Myocyte (in vitro differentiated cells): ENCODE measurements around the gene KRT15. TPM values are rescaled to one million over a fixed set of nuclear protein-coding genes. Genes with fewer than 3 reads are reported as not detected.
A peak's percentile ranks its signal among the peaks of the same experiment; 100 is the strongest.

Experiments
- DNase-seq: peaks from one replicate; pipeline ENCODE4 v3.0.0-alpha.2; 2012; ENCODE audit warnings: low read depth
- total RNA-seq: library from RNA; depleted of rRNA; stranded (reverse); fragments of >200 nt; gene quantifications from 2 replicates; pipeline ENCODE4 v1.2.3, GENCODE V29; 2014

Gene KRT15
- total RNA-seq, 1 donor from 2014 or later, result not detected

DNA sequence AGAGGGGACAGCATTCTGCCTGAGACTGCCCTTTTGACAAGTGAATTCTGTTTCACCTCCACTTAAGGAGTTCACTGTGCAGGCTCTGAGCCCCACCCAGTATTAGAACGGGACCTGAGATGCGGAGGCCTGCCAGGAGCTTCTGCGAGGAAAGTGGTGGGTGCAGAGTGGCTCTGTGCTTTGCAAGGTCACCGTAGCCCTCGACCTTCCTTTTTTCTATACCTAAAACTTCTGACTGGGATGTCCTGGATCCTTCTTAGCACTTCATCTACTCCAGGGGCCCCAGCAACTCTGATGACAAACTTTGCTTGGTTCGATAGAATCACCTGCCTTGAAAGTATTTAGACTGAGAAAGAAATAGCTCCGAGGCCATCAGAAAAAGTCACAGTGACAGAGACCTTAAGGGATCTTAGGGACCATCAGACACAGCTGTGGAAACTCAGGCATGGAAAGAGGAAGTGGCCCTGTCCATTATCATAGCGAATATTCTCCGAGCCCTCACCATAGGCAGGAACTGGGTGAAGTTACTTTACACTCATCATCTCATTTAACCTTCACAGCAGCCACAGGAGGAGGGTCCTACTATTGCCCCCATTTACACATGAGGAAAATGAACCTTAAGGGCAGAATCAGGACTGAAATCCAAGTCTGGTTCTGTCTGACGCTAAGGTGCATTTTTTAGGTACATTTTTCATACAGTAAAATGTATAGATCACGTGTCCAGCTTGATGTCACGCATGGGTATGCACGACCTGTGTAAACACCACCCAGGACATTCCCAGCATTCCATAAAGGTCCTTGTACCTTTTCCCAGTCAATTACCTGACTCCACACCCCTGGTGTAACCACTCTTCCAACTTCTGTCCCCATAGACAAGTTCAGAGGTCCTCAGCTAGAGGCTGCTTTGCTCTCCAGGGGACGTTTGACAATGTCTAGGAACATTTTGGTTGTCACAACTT, 12.6 kb downstream of the KRT15 start:
- no peak for DNase-seq

DNA sequence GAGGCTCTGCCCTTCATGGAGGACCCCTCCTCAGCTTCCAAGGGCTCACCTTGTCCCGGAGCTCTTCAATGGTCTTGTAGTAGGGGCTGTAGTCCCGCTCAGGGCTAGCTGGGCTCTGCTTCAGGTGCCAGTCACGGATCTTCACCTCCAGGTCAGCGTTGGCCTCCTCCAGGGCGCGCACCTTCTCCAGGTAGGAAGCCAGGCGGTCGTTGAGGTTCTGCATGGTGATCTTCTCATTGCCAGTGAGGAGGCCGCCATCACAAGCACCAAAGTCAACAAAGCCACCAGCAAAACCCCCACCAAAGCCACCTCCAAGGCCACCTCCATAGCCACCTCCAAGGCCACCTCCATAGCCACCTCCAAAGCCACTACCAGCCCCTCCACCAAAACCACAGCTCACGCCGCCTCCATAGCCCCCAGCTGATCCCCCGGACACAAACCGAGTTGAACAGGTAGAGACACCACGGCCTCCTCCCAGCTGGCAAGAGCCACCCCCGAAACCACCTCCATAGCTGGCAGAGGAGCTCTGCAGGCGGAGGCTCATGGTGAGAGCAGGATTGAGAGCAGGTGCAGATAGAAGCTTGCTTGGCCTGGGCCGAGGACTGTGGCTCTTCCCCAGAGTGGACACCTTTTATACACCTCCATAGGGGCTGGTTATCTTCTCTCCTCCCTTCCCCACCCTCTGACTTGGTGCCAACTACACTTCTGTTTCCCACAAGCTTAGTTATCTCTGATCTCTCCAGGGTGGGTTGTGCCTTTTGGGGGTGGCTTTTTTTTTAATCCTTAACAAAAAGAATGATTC, 13.5 kb downstream of the KRT15 start, which contains the start of gene KRT13:
KRT13 (minus strand) TSS at position 606 of the 802 bp plus-strand sequence; CDS start at position 544, 62 bp downstream.
- no peak for DNase-seq

DNA sequence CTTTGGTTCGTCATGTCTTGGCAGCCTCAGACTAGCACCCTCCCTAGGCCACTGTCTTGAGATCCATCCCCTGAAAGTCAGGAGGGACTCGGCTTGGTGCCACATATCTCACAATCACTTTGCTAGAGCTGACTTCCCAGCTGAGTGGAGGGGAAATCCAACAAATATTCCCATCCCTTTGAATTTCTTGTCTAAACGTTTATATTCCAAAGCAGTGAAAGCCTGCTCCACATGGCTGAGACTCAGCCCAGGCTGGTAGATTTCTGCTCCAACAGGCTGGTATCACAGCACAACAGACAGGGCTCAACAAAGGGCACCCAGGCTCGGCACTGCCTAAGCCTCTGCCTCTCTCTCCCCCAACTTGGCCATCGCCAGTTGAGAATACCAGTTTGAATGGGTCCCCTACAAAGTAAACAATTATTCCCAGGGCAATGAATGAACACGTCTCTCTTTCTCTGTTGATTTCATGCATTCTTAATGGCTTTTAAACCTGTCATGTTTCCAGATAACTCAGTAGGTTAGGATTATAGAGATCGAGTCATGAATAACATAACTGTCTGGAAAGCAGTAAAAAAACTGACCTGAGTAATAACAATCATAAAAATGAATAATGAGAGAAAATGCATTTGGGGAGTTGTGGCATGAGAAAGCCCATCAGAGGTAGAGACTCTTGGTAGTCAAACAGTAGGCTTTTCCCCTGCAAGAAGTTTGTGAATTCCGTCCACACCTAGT, 14.3 kb downstream of the KRT15 start:
- no peak for DNase-seq

DNA sequence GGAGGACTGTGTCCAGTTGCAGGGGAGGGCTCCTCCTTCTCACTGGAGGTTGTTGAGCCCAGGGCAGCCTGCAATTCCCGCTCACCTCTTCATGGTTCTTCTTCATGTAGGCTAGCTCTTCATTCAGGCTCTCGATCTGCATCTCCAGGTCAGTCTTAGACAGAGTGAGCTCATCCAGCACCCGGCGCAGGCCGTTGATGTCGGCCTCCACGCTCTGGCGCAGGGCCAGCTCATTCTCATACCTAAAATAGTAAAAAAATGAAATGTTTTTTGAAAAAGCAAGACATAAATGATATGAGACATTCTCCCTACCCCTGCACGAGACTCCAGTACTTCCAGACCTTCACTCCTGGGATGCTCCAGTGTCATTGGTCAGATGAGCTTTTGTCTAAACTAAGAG, 15.5 kb downstream of the KRT15 start:
- no peak for DNase-seq

DNA sequence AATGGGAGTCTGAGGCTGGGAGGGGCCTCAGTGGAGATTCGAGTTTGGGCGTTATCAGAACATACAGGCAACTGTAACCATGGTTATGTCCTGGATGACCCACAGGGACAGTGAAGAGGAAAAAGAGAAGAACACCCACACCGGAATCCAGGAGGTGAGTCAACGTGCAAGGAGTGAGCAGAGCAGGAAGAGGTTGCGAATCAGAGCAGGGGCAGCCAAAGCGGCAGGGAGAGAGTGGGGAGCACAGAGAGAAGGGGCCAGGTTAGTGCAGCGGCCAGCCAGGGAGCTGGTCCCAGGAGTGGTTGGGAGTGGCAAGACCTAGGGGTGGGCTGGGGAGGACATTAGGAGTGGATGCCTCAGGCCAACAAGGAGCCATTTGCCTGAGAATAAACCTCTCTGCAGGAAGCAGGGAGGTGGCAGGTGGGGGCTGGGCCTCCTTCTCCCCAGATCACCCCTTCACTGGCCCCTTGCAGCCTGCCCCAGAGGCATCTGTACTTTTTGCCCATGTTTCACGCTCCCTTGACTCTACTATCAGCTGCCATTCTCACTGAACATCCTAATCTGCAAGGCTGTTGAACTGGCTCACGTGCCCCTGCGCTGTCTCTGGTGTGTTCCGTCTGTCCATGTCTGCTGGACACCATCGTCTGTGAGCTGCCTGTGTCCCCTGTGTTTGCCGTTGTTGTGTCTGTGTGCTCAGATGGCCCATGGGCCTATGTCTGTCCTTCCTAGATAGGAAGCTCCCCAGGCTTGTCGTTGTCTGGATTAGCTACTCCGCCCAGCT, 18.4 kb downstream of the KRT15 start:
- DNase-seq, result no peak

- DNase-seq, result no peak
Measured at GRCh38 chr17:41499714-41500113, 19.0 kb downstream of the KRT15 start.

- no peak for DNase-seq
Measured at GRCh38 chr17:41498276-41498675, 20.4 kb downstream of the KRT15 start.

DNA sequence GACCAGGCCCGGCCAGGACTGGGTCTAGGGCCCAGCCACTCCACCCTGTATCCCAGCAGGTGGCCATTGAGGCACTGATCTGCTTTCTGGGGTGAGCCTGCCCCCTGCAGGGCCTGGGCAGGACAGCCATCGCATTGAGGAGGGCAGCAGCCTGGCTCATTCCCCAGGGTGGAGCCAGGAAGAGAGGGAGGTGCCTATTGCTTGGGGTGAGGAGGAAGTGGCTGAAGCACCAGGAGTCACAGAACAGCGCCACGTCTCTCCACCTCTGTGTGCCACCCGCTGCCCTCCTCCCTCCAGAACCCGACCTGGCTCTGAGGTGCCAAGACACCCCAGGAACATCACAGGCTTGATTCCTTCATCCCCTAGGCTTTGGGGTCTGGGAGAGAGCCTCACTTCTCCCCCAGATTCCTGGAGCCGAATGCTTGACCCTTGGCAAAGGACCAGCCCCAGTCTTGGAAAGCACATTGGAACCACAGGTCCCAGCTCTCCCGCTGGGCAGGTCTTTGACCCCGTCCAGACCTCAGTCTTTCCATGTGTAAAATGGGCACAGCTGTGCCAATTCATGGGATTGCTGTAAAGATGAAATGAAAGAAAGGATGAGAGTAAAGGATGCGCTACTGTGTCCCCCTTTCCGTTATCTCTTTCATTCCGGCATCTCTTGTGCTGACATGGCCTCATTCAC, 21.7 kb downstream of the KRT15 start:
- DNase-seq, result peak; percentile 70

DNA sequence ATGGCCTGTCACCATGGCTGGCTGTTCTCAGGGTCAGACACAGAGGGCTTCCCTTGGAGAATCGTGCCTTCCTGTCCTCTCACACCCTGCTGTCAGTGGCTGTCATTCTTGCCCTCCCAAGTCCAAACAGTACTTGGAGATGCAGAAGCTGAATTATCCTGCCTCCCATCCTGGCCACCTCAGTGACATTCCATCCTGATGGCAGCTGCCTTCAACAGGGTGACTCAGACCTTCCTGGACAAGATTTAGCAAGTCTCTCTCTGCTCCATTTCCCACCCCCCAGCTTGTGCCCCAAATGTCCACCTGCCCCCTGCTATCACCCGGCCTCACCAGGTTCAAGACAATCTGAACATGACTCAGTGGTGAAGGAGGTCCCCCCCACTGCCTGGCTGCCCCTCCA, 24.2 kb downstream of the KRT15 start:
- DNase-seq, result peak; percentile 84

- peak; percentile 16 for DNase-seq
Measured at GRCh38 chr17:41492771-41493170, 25.9 kb downstream of the KRT15 start.

DNA sequence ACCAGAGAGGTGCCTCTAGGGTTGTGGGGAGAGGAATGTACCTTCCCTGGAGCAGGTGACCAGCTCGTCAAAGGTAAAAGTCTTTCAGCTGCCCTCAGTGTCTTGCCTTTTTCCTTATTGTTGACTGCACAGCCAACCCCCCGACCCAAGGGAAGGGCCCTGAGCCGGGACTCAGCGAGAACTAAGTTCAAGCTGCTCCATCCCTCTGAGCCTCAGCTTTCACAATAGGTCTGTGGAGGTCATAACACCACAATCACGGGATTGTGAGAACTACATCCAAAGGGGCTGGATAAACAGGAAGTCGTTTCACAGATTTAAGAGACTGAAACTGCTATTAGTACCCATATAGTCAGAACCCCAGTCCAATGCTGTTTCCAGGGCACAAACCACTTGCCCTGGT, 26.3 kb downstream of the KRT15 start:
- no peak for DNase-seq

GRCh38 chr17:41491476-41491875, 27.2 kb downstream of the KRT15 start:
- DNase-seq, result no peak

GRCh38 chr17:41490000-41490990, 28.4 kb downstream of the KRT15 start:
- DNase-seq, result no peak

DNA sequence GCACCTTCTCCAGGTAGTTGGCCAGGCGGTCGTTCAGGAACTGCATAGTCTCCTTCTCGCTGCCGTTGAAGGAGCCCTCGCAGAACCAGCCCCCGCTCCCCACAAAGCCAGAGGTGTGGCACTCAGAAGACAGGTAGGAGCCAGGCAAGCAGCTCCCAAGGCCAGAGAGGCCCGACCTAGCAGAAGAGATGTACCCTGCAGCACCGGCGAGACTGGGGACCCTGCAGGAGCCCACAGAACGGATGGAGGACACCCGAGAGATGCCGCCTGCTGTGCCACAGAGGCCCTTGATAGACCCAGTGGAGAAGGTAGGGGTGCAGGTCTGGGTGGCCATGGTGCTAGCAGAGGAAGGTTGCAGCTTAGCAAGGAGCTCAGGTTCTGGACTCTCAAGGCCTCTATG, 29.2 kb downstream of the KRT15 start, which contains the start of gene KRT36:
KRT36 (minus strand) TSS at position 380 of the 400 bp plus-strand sequence; CDS start at position 334, 46 bp downstream.
- DNase-seq, result no peak

DNA sequence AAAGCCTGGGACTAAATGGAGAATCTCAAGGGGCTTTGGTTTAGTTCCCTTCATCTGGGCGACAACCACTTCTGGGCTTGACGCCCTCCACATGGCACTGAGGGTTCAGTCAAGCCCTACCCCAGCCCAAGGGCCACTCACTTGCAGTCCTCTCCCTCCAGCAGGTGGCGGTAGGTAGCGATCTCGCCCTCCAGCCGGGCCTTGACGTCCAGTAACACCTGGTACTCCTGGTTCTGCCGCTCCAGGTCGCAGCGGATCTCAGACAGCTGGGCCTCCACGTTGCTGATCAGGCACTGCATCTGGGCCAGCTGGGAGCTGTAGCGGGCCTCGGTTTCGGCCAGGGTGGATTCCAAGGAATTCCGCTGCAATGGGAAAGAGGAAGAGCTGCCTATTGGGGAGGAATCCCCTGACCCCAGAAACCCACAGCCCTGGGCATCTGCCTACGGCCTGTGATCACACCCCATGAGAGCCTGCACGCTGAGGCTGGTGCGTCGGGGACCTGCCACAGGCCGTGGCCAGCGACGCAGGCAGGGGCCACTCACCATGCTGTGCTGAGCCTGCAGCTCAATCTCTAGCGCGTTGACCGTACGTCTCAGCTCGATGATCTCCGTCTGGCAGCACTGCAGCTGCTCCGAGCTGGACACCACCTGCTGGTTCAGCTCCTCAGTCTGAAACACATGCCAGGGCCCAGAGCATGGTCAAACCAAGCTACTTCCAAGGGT, 31.7 kb downstream of the KRT15 start:
- DNase-seq, result no peak

DNA sequence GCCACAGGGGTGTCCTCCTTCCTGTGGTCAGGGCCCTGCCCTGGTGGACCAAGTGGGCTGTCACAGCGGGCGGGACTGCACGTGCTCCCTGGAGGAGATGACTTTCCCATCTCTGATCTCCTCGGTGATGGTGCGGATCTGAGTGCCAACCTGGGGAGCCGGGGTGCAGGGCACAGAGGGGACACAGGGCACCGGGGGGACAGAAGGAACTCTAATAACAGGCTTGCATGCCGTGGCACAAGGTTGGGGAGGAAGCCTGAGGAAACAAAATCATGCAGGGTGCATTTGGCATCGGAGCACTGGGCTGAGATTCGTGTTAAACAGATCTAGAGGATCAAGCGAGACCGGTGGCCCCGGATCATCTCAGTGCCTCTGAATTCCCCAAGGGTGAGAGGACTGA, 32.4 kb downstream of the KRT15 start:
- no peak for DNase-seq

DNA sequence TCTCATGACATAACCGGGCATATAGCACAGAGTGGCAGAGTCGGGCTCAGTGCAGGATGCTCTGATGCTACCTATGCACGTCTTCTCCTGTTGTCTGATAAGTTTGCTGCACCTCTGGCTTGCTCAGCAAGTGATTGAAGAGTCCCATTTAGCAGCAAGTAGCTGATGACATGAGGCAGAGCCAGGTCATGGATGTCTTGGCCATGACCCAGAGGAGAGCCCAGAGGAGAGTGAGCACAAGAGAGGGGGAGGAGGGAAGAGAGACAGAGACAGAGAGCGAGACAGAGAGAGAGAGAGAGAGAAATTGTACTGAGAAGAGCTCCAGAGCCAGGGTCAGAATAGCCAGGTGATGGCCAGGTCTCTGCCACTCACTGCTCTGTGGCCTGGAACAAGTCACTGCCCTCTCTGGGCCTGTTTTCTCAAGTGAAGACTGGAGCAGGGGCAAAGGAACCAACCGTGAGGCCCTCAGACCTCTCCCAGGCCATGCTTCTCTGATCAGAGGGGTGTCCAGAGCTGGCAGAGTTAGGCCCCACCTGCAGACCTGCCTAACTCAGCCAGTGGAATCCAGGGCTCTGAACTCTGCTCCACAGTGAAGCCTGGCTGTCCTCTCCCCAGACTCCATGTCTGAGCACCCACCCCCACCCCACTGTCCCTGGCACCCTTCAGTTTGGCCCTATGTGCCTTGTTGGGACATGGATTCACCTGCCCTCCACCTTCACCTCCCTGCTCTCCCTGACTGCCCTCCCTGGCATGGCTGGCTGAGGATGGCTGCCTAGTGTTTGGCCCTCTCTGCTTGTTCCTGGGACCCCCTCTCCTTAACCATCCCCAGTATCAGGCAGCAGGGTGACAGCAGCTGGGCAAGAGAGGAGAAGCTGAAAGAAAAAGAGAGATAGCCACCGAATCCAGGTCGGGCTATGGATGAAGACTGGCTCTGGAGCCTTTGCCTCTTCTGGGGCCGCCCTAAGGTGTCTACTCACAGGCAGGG, 33.5 kb downstream of the KRT15 start:
- no peak for DNase-seq
